HepG2 (cell line): ENCODE results near the gene TM9SF4. TPM values are rescaled to one million over a fixed set of nuclear protein-coding genes. Genes with fewer than 3 reads are reported as not detected.

Experiments used
- BRD4 ChIP-seq: sonication (generic); formaldehyde crosslinking; IDR thresholded peaks from 2 replicates; pipeline ENCODE4 v1.4.0; 2020; ENCODE audit warnings: missing genetic modification reagents
- ETV5 ChIP-seq: IDR thresholded peaks from 2 replicates; pipeline ENCODE4 v1.6.1; 2018; ENCODE audit warnings: missing biosample characterization, missing genetic modification reagents, inconsistent platforms, borderline replicate concordance
- GZF1 ChIP-seq: sonication (generic); formaldehyde crosslinking; IDR thresholded peaks from 2 replicates; pipeline ENCODE4 v1.5.1; 2020; ENCODE audit warnings: mild to moderate bottlenecking, missing genetic modification reagents
- HBP1 ChIP-seq: IDR thresholded peaks from 2 replicates; pipeline ENCODE4 v1.6.1; 2016; ENCODE audit warnings: low read depth, control low read depth
- IRX3 ChIP-seq: sonication (generic); formaldehyde crosslinking; IDR thresholded peaks from 2 replicates; pipeline ENCODE4 v1.8.1; 2023; ENCODE audit warnings: mild to moderate bottlenecking, low read depth, missing genetic modification reagents, borderline replicate concordance
- KDM2A ChIP-seq: sonication (generic); formaldehyde crosslinking; IDR thresholded peaks from 2 replicates; pipeline ENCODE4 v1.4.0; 2020; ENCODE audit warnings: low read depth, missing genetic modification reagents, borderline replicate concordance
- MTA1 ChIP-seq: sonication (generic); formaldehyde crosslinking; IDR thresholded peaks from 2 replicates; pipeline ENCODE4 v1.4.0; 2020; ENCODE audit warnings: missing genetic modification reagents, mild to moderate bottlenecking, borderline replicate concordance
- MTF2 ChIP-seq: sonication (generic); formaldehyde crosslinking; IDR thresholded peaks from 2 replicates; pipeline ENCODE4 v1.5.0; 2020; ENCODE audit warnings: missing genetic modification reagents, borderline replicate concordance
- NFE2L2 ChIP-seq: fragments of 150-350 bp; IDR thresholded peaks from 2 replicates; pipeline ENCODE4 v1.6.1; 2014; ENCODE audit warnings: low read length
- NONO ChIP-seq, 2 experiments: fragments of 450-650 bp in 1 of 2; sonication (generic) in 1 of 2; formaldehyde crosslinking in 1 of 2; IDR thresholded peaks in 1 of 2; conservative IDR thresholded peaks in 1 of 2; 2 replicates each; pipeline versions ENCODE4 v1.6.1 to v1.8.0; 2017 to 2022; ENCODE audit warnings: mild to moderate bottlenecking in 1 of 2, missing genetic modification reagents in 1 of 2, moderate library complexity in 1 of 2
- REXO4 ChIP-seq: sonication (generic); formaldehyde crosslinking; IDR thresholded peaks from 2 replicates; pipeline ENCODE4 v1.8.0; 2022; ENCODE audit warnings: missing genetic modification reagents, mild to moderate bottlenecking, borderline replicate concordance
- RFXANK ChIP-seq: IDR thresholded peaks from 2 replicates; pipeline ENCODE4 v1.6.1; 2016
- SKIL ChIP-seq: sonication (generic); formaldehyde crosslinking; IDR thresholded peaks from 2 replicates; pipeline ENCODE4 v1.8.0; 2022; ENCODE audit warnings: missing genetic modification reagents, mild to moderate bottlenecking, moderate library complexity, borderline replicate concordance
- TEAD3 ChIP-seq: optimal IDR thresholded peaks from 2 replicates; pipeline ENCODE3; 2016; ENCODE audit warnings: borderline replicate concordance
- ZNF124 ChIP-seq: sonication (generic); formaldehyde crosslinking; IDR thresholded peaks from 2 replicates; pipeline ENCODE4 v1.4.0; 2020; ENCODE audit warnings: missing genetic modification reagents
- ZNF614 ChIP-seq: IDR thresholded peaks from 2 replicates; pipeline ENCODE4 v1.6.1; 2018; ENCODE audit warnings: missing biosample characterization, missing genetic modification reagents, inconsistent platforms, borderline replicate concordance
- ZNF749 ChIP-seq: sonication (generic); formaldehyde crosslinking; IDR thresholded peaks from 2 replicates; pipeline ENCODE4 v1.8.0; 2022; ENCODE audit warnings: mild to moderate bottlenecking, missing genetic modification reagents, moderate library complexity, borderline replicate concordance
- ZNF816 ChIP-seq: sonication (generic); formaldehyde crosslinking; IDR thresholded peaks from 2 replicates; pipeline ENCODE4 v1.8.0; 2022; ENCODE audit warnings: missing genetic modification reagents, mild to moderate bottlenecking, borderline replicate concordance
- ZNF883 ChIP-seq: sonication (generic); formaldehyde crosslinking; IDR thresholded peaks from 2 replicates; pipeline ENCODE4 v1.5.1; 2020; ENCODE audit warnings: mild to moderate bottlenecking, missing genetic modification reagents; ENCODE audit errors: not compliant biosample characterization
- polyA plus RNA-seq, 8 experiments: library from polyadenylated mRNA; depleted of rRNA in 3 of 8; stranded (reverse) in 7 of 8; unstranded in 1 of 8; fragments of >200 nt; fragmentation: Illumina TruSeq in 4 of 8; extraction: Trizol in 4 of 8; gene quantifications; 2 replicates each; pipeline versions ENCODE4 v1.2.1 to v1.2.3, GENCODE V29; 2011 to 2016; ENCODE audit warnings: low read depth in 4 of 8, missing spikeins in 1 of 8, mixed read lengths in 1 of 8; ENCODE audit not compliant: insufficient read depth in 1 of 8
- total RNA-seq, 5 experiments: library from RNA; depleted of rRNA; stranded (reverse); fragments of >200 nt; fragmentation: Illumina TruSeq; extraction: Trizol; gene quantifications; 2 replicates each; pipeline ENCODE4 v1.2.3, GENCODE V29; 2016; ENCODE audit warnings: low read depth in 1 of 5
- TF ChIP-seq, protein P1 (sequence below): sonication (generic); formaldehyde crosslinking; IDR thresholded peaks from 2 replicates; pipeline ENCODE4 v1.5.1; 2020; ENCODE audit warnings: missing genetic modification reagents, mild to moderate bottlenecking, borderline replicate concordance
- TF ChIP-seq, protein P2 (sequence below): sonication (generic); formaldehyde crosslinking; IDR thresholded peaks from 2 replicates; pipeline ENCODE4 v1.5.0; 2020; ENCODE audit warnings: mild to moderate bottlenecking, missing genetic modification reagents

The TM9SF4 gene
- total and polyA plus RNA-seq, 2 of the 13 experiments (the other 11 are each of a cell fraction or from before 2014, with no cell fraction given) = 53.5 to 171 TPM

DNA sequence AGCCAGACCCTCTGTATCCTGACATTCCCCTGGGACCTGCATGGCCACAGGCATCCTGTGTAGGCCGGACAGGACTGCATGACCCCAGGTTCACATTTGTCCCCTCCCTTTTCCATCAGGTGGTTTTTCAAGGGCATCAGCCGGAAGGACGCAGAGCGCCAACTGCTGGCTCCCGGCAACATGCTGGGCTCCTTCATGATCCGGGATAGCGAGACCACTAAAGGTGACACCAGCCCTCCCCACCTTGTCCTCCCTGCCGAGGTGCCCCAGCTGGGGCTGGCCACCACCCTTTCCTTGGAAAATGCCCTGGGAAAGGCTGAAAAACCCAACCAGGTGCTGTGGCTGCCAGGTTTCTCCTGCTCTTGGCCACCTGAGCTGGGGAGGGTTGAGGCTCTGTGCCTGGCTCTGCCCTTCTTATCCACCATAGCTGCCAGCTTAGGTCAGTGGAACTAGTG is 29.8 kb upstream of the TM9SF4 start (continued):
- no peak for TF ChIP-seq ZNF816 (CRISPR knock-in tag)
- TF ChIP-seq GZF1 (CRISPR knock-in tag) = no peak
- TF ChIP-seq RFXANK = no peak
- no peak for TF ChIP-seq ZNF883
- TF ChIP-seq ZNF124 (CRISPR knock-in tag) = 0 out of 2 replicates have a peak, but pooled peaks have one; percentile 59
- no peak for TF ChIP-seq SKIL (CRISPR knock-in tag)
- no peak for TF ChIP-seq REXO4 (CRISPR knock-in tag)
- TF ChIP-seq MTA1 (CRISPR knock-in tag) = peak; percentile 46; the same call in 1 of the 2 replicates
- no peak; the same call in 1 of the 2 replicates for TF ChIP-seq KDM2A (CRISPR knock-in tag)
- TF ChIP-seq ZNF614 (CRISPR knock-in tag) = peak; percentile 33; the same call in 1 of the 2 replicates
- no peak for TF ChIP-seq HBP1 (CRISPR knock-in tag)
- no peak for TF ChIP-seq ZNF749 (CRISPR knock-in tag)
- TF ChIP-seq BRD4 = 0 out of 2 replicates have a peak, but pooled peaks have one; percentile 24
- TF ChIP-seq, protein P1, sequence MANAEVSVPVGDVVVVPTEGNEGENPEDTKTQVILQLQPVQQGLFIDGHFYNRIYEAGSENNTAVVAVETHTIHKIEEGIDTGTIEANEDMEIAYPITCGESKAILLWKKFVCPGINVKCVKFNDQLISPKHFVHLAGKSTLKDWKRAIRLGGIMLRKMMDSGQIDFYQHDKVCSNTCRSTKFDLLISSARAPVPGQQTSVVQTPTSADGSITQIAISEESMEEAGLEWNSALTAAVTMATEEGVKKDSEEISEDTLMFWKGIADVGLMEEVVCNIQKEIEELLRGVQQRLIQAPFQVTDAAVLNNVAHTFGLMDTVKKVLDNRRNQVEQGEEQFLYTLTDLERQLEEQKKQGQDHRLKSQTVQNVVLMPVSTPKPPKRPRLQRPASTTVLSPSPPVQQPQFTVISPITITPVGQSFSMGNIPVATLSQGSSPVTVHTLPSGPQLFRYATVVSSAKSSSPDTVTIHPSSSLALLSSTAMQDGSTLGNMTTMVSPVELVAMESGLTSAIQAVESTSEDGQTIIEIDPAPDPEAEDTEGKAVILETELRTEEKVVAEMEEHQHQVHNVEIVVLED (CRISPR knock-in tag) = no peak
- TF ChIP-seq, protein P2, sequence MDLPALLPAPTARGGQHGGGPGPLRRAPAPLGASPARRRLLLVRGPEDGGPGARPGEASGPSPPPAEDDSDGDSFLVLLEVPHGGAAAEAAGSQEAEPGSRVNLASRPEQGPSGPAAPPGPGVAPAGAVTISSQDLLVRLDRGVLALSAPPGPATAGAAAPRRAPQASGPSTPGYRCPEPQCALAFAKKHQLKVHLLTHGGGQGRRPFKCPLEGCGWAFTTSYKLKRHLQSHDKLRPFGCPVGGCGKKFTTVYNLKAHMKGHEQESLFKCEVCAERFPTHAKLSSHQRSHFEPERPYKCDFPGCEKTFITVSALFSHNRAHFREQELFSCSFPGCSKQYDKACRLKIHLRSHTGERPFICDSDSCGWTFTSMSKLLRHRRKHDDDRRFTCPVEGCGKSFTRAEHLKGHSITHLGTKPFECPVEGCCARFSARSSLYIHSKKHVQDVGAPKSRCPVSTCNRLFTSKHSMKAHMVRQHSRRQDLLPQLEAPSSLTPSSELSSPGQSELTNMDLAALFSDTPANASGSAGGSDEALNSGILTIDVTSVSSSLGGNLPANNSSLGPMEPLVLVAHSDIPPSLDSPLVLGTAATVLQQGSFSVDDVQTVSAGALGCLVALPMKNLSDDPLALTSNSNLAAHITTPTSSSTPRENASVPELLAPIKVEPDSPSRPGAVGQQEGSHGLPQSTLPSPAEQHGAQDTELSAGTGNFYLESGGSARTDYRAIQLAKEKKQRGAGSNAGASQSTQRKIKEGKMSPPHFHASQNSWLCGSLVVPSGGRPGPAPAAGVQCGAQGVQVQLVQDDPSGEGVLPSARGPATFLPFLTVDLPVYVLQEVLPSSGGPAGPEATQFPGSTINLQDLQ = no peak
- TF ChIP-seq NONO (IDR thresholded peaks at IDR 0.05) = no peak
- no peak for TF ChIP-seq NONO (CRISPR knock-in tag; conservative IDR thresholded peaks at IDR 0.05)
- no peak for TF ChIP-seq MTF2 (CRISPR knock-in tag)
- no peak for TF ChIP-seq IRX3 (CRISPR knock-in tag)
- TF ChIP-seq ETV5 (CRISPR knock-in tag) = peak; percentile 94
- TF ChIP-seq TEAD3 (CRISPR knock-in tag) = no peak
- no peak for TF ChIP-seq NFE2L2
